Cardiac muscle cell (in vitro differentiated cells and primary cell): ENCODE measurements around the gene SH3BP1. TPM values are rescaled to one million over a fixed set of nuclear protein-coding genes. Genes with fewer than 3 reads are reported as not detected.

Source experiments
- DNase-seq, 2 donors: peaks; one replicate each; pipeline versions ENCODE4 v3.0.0 to v3.0.0-alpha.2; 2010 to 2017; ENCODE audit warnings: low read depth in 1 of 2, low spot score in 1 of 2
- H3K27ac ChIP-seq: fragments of 200-600 bp; sonication (generic); 2 replicates; pipeline ENCODE4 v1.5.1; 2016
- H3K27me3 ChIP-seq: fragments of 200-600 bp; sonication (generic); 2 replicates; pipeline ENCODE4 v1.6.0; 2016; ENCODE audit warnings: control low read depth
- H3K36me3 ChIP-seq: fragments of 200-600 bp; sonication (generic); 2 replicates; pipeline ENCODE4 v1.5.1; 2016; ENCODE audit warnings: control low read depth
- H3K4me1 ChIP-seq: fragments of 200-600 bp; sonication (generic); 2 replicates; pipeline ENCODE4 v1.8.1; 2017; ENCODE audit warnings: low read depth, mild to moderate bottlenecking, mixed run types
- H3K4me3 ChIP-seq: fragments of 200-600 bp; sonication (generic); 2 replicates; pipeline ENCODE4 v1.5.1; 2016; ENCODE audit warnings: mild to moderate bottlenecking
- H3K9me3 ChIP-seq: fragments of 200-600 bp; sonication (generic); 2 replicates; pipeline ENCODE4 v1.5.1; 2017; ENCODE audit warnings: low read depth, mild to moderate bottlenecking, control low read depth
- CTCF ChIP-seq: IDR thresholded peaks from 2 replicates; pipeline ENCODE4 v1.5.1; 2012; ENCODE audit warnings: low read depth, mild to moderate bottlenecking, low read length
- polyA plus RNA-seq: library from polyadenylated mRNA; unstranded; fragments of >200 nt; fragmentation: Nextera tagmentation; extraction: Ambion mirVana; gene quantifications from 2 replicates; pipeline ENCODE4 v1.2.1, GENCODE V29; 2016
- total RNA-seq: library from RNA; depleted of rRNA; stranded (reverse); fragments of >200 nt; gene quantifications from 2 replicates; pipeline ENCODE4 v1.2.3, GENCODE V29; 2016

Gene SH3BP1
- total and polyA plus RNA-seq, 2 experiments from 2014 or later, result 15.0 to 51.9 TPM

GRCh38 chr22:37696657-37697537 is 57.4 kb downstream of the SH3BP1 start, which contains the start of gene TRIOBP:
Gene TRIOBP, plus strand, starts transcription at chr22:37697048. Its CDS starts 4,318 bp downstream, at chr22:37701366.
- Histone ChIP-seq H3K27ac (peak within 1 kb of the TSS; percentile 66), H3K4me3 (peak within 1 kb of the TSS; percentile 25), H3K27me3 (no peaks in the 10 kb centered on the region), H3K36me3 (no peaks in the 10 kb centered on the region), H3K4me1 (peaks cover 4% of the 10 kb centered on the region), H3K9me3 (no peaks in the 10 kb centered on the region)
- peak; percentile 48 for TF ChIP-seq CTCF
- peak; percentile 97 to 100 for DNase-seq

GRCh38 chr22:37697538-37697835 is 58.0 kb downstream of the SH3BP1 start:
- Histone ChIP-seq H3K27ac (peak overlapping the region; percentile 7), H3K4me1 (peaks cover 4% of the 10 kb centered on the region), H3K4me3 (peak overlapping the region; percentile 25), H3K27me3 (no peaks in the 10 kb centered on the region), H3K9me3 (no peaks in the 10 kb centered on the region), H3K36me3 (no peaks in the 10 kb centered on the region)
- DNase-seq, result no peak
- TF ChIP-seq CTCF, result no peak

GRCh38 chr22:37701141-37701786 is 61.8 kb downstream of the SH3BP1 start:
- no peaks in the 10 kb centered on the region for H3K36me3 ChIP-seq
- no peak overlapping the region for H3K4me3 ChIP-seq
- TF ChIP-seq CTCF, result no peak
- DNase-seq, result peak in 1 of 2 donors; percentile 71
- peaks cover 2% of the 10 kb centered on the region for H3K4me1 ChIP-seq
- no peak overlapping the region for H3K27ac ChIP-seq
- no peaks in the 10 kb centered on the region for H3K27me3 ChIP-seq
- no peaks in the 10 kb centered on the region for H3K9me3 ChIP-seq

GRCh38 chr22:37703906-37704305 is 64.4 kb downstream of the SH3BP1 start:
- H3K27ac ChIP-seq, result no peak overlapping the region
- no peak for TF ChIP-seq CTCF
- no peaks in the 10 kb centered on the region for H3K36me3 ChIP-seq
- H3K4me1 ChIP-seq, result no peaks in the 10 kb centered on the region
- no peak overlapping the region for H3K4me3 ChIP-seq
- H3K9me3 ChIP-seq, result no peaks in the 10 kb centered on the region
- no peak for DNase-seq
- H3K27me3 ChIP-seq, result no peaks in the 10 kb centered on the region

- DNase-seq, result no peak
- H3K27me3 ChIP-seq, result no peaks in the 10 kb centered on the region
Observed at GRCh38 chr22:37704645-37705044, 65.2 kb downstream of the SH3BP1 start.

More at GRCh38 chr22:37704645-37705044, 65.2 kb downstream of the SH3BP1 start:
- H3K9me3 ChIP-seq, result no peaks in the 10 kb centered on the region
- no peak overlapping the region for H3K27ac ChIP-seq
- TF ChIP-seq CTCF, result no peak
- no peak overlapping the region for H3K4me3 ChIP-seq
- no peaks in the 10 kb centered on the region for H3K4me1 ChIP-seq
- no peaks in the 10 kb centered on the region for H3K36me3 ChIP-seq
